ENCODE data around the gene MPG.

The MPG gene

GRCh38 chr16:83781-84615, 6.0 kb downstream of the MPG start:
- DNase-seq: no peak

- DNase-seq: no peak
Measured at GRCh38 chr16:84718-85406, 6.8 kb downstream of the MPG start.

- DNase-seq: no peak
Measured at GRCh38 chr16:85407-85782, 7.4 kb downstream of the MPG start.

GRCh38 chr16:85865-86264, 7.8 kb downstream of the MPG start:
- no peak for DNase-seq

GRCh38 chr16:86483-86952, 8.5 kb downstream of the MPG start:
- no peak for DNase-seq

GRCh38 chr16:88613-89012, 10.6 kb downstream of the MPG start:
- no peak for DNase-seq

GRCh38 chr16:89391-90302, 11.6 kb downstream of the MPG start:
- no peak for DNase-seq

GRCh38 chr16:91484-91883, 13.5 kb downstream of the MPG start:
- DNase-seq: no peak

- DNase-seq: no peak
Measured at GRCh38 chr16:92431-93339, 14.7 kb downstream of the MPG start.

- no peak for DNase-seq
Measured at GRCh38 chr16:94918-95265, 16.9 kb downstream of the MPG start.

- peak; percentile 18 for DNase-seq
Measured at GRCh38 chr16:96935-97381, 18.9 kb downstream of the MPG start.

- no peak for DNase-seq
Measured at GRCh38 chr16:97822-98221, 19.8 kb downstream of the MPG start.

- no peak for DNase-seq
Measured at GRCh38 chr16:100989-101388, 23.0 kb downstream of the MPG start.

GRCh38 chr16:101586-101985, 23.6 kb downstream of the MPG start:
- DNase-seq: no peak

GRCh38 chr16:102060-102855, 24.2 kb downstream of the MPG start:
- no peak for DNase-seq

GRCh38 chr16:104355-104754, 26.3 kb downstream of the MPG start:
- DNase-seq: no peak

GRCh38 chr16:104928-105327, 26.9 kb downstream of the MPG start:
- DNase-seq: no peak

- DNase-seq: no peak
Measured at GRCh38 chr16:105521-105920, 27.5 kb downstream of the MPG start.

GRCh38 chr16:106623-107324, 28.7 kb downstream of the MPG start:
- peak; percentile 9 for DNase-seq

- no peak for DNase-seq
Measured at GRCh38 chr16:112153-112840, 34.3 kb downstream of the MPG start.
